Panc1 (cell line): ENCODE measurements around the gene MAP2K5. TPM values are rescaled to one million over a fixed set of nuclear protein-coding genes. Genes with fewer than 3 reads are reported as not detected.
A peak's percentile ranks its signal among the peaks of the same experiment; 100 is the strongest.

Experiments used
- ATAC-seq: fragments of 200-7000 bp; cut with Tn5 transposase; 2 replicates; pipeline ENCODE4 v1.9.1; 2020; ENCODE audit warnings: mild to moderate bottlenecking, moderate library complexity
- BruUV-seq: library from RNA; stranded (reverse); fragments of 400-500 nt; replicated peaks from 2 replicates; lab custom pipeline; 2021; lab: Mats Ljungman, UMichigan
- CTCF ChIA-PET: fragments of 300-600 bp; sonication (Branson Sonifier 250); formaldehyde crosslinking; loops from one replicate; lab custom pipeline; 2022; ENCODE audit warnings: antibody characterized with exemption; lab: Charles Lee
- POLR2A ChIA-PET: fragments of 300-600 bp; sonication (Branson Sonifier 250); formaldehyde crosslinking; loops from one replicate; lab custom pipeline; 2022; ENCODE audit warnings: antibody characterized with exemption; lab: Charles Lee
- DNase-seq: peaks from one replicate; pipeline ENCODE4 v3.0.0-alpha.2; 2010; ENCODE audit warnings: low read depth, low spot score
- H3K27ac ChIP-seq: 2 replicates; pipeline ENCODE4 v1.5.1; 2011; ENCODE audit warnings: mild to moderate bottlenecking, low read length, inconsistent platforms
- H3K27me3 ChIP-seq: fragments of 200-500 bp; sonication (Bioruptor generic); 2 replicates; pipeline ENCODE4 v1.6.0; 2014; ENCODE audit warnings: low read length, inconsistent platforms; ENCODE audit not compliant: control insufficient read depth, insufficient read depth
- H3K36me3 ChIP-seq: fragments of 200-500 bp; sonication (Bioruptor generic); 2 replicates; pipeline ENCODE4 v1.5.1; 2014; ENCODE audit warnings: inconsistent platforms, mild to moderate bottlenecking, low read length, moderate library complexity; ENCODE audit not compliant: control insufficient read depth, insufficient read depth
- H3K4me1 ChIP-seq: 2 replicates; pipeline ENCODE4 v1.5.1; 2011; ENCODE audit warnings: inconsistent platforms, mild to moderate bottlenecking, low read length, moderate library complexity; ENCODE audit not compliant: control insufficient read depth, insufficient read depth
- H3K4me3 ChIP-seq, 2 experiments: 2 replicates each; pipeline ENCODE4 v1.5.1; 2011 to 2012; ENCODE audit warnings: low read depth in 2 of 2, low read length in 2 of 2, mild to moderate bottlenecking in 2 of 2, inconsistent platforms in 1 of 2, moderate library complexity in 1 of 2
- H3K9me3 ChIP-seq: fragments of 200-500 bp; sonication (Bioruptor generic); 2 replicates; pipeline ENCODE4 v1.5.1; 2014; ENCODE audit warnings: low read depth, mild to moderate bottlenecking, inconsistent platforms, low read length, moderate library complexity; ENCODE audit not compliant: control insufficient read depth, insufficient read depth
- POLR2AphosphoS5 ChIP-seq: IDR thresholded peaks from 2 replicates; pipeline ENCODE4 v1.6.1; 2012; ENCODE audit warnings: mild to moderate bottlenecking, low read depth, low read length, moderate library complexity
- SIN3A ChIP-seq: IDR thresholded peaks from 2 replicates; pipeline ENCODE4 v1.6.1; 2012; ENCODE audit warnings: low read depth, mild to moderate bottlenecking, low read length, moderate library complexity, borderline replicate concordance; ENCODE audit not compliant: insufficient read depth
- TCF7L2 ChIP-seq: IDR thresholded peaks from 2 replicates; pipeline ENCODE4 v1.6.1; 2011; ENCODE audit warnings: mild to moderate bottlenecking, low read depth, low read length, inconsistent platforms
- in situ Hi-C: cut with HindIII; loops from 2 replicates; pipeline ENCODE4 v1.10.0; 2016; ENCODE audit warnings: low sequenced_read_pairs, low pct_unique_long_range_greater_than_20kb
- intact Hi-C: fragments of 100-400 bp; cut with micrococcal nuclease; formaldehyde crosslinking; loops from one replicate; pipeline ENCODE4 v1.10.0; 2022; ENCODE audit not compliant: unreplicated experiment
- total RNA-seq: library from RNA; stranded (reverse); gene quantifications from one replicate; pipeline ENCODE4 v1.2.1, GENCODE V29; 2021; ENCODE audit not compliant: unreplicated experiment
- TF ChIP-seq, protein P1 (sequence below), 2 experiments: IDR thresholded peaks; 2 replicates each; pipeline ENCODE4 v1.6.1; 2011 to 2012; ENCODE audit warnings: low read depth in 2 of 2, control low read depth in 1 of 2, low read length in 1 of 2, mild to moderate bottlenecking in 1 of 2, moderate library complexity in 1 of 2; ENCODE audit not compliant: insufficient read depth in 1 of 2
- TF ChIP-seq, protein P2 (sequence below): fragments of 450-650 bp; IDR thresholded peaks from 2 replicates; pipeline ENCODE4 v1.5.1; 2017; ENCODE audit warnings: mild to moderate bottlenecking

MAP2K5 gene
- total RNA-seq, 1 experiment from 2014 or later: 18.3 TPM

DNA sequence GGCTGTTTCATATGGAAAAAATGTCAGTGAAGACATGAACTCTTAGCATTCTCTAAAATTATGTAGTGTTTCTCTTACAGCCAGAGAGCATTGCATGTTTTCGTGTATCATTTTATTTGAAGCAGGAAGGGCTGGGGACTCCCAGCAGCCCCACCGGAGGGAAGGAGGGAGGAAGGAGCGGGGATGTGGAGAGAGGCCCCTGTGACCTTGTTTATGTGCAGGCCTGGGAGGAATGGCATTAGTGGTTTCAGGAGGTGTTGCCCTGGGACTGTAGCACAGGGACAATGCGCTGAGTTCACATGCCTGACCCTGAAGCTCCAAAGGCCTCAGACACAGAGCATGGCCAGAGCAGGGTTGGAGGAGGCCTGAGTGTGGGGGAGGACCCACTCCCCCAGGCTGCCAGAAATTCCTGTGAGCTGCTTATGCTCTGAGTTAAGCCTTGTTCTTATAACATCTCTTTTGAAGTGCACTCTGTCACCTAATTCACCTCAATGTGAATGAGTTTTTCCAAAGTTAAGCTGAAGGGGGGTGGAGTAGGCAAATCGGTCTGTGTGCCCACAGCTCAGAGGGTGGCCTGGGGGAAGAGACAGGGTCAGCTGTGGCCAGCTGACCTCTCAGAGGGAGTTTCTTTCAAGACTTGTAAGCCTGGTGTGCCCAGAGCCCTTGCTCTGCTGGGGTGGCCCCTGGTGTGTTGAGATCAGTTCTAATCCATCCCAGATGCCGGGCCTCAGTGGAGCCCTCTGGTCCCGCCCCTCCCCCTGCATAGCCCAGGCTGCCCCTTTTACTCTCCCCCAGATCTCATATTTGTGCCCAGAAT lies 301.3 kb downstream of the MAP2K5 start:
- no TSS peak for BruUV-seq
- TF ChIP-seq TCF7L2 (peak; percentile 90), POLR2AphosphoS5 (no peak)
- H3K4me1 ChIP-seq: peaks cover 51% of the 10 kb centered on the region
- ChIA-PET CTCF (interaction anchor here (0.6 kb wide), 2 partner anchors 10 to 1123 kb away, joined by 3 to 4 read pairs; no protein-coding TSS in a partner anchor), POLR2A (interaction anchor here (0.5 to 1.0 kb wide), 2 partner anchors 199 to 433 kb away, joined by 3 to 5 read pairs; partner anchors contain the start of gene FEM1B)
- no peaks in the 10 kb centered on the region for H3K9me3 ChIP-seq
- peak overlapping the region; percentile 85 for H3K27ac ChIP-seq
- H3K27me3 ChIP-seq: no peaks in the 10 kb centered on the region
- no peak overlapping the region for H3K4me3 ChIP-seq
- no peaks in the 10 kb centered on the region for H3K36me3 ChIP-seq
- intact Hi-C loops: no loop called here
- ATAC-seq (peak; percentile 54), DNase-seq (no peak)
- in situ Hi-C loops: no loop called here

DNA sequence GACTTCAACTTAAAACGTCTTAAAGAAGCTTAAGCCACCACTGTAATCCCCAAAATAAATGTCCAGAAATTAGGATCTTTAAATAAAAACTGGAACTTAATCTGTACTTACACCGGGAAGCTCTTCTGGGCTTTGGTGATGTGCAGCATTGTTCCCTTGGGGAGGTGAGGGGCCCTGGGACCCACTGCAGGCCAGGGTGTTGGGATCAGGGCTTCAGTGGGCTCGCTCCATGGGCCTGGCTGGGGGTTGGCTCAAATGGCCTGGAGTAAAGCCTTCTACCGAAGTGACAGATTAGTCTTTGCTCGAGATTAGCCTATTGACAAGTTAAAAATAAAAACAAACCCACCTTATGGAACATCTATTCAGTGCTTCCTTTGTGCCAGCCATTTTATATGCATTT lies 303.5 kb downstream of the MAP2K5 start:
- TF ChIP-seq, protein P1, sequence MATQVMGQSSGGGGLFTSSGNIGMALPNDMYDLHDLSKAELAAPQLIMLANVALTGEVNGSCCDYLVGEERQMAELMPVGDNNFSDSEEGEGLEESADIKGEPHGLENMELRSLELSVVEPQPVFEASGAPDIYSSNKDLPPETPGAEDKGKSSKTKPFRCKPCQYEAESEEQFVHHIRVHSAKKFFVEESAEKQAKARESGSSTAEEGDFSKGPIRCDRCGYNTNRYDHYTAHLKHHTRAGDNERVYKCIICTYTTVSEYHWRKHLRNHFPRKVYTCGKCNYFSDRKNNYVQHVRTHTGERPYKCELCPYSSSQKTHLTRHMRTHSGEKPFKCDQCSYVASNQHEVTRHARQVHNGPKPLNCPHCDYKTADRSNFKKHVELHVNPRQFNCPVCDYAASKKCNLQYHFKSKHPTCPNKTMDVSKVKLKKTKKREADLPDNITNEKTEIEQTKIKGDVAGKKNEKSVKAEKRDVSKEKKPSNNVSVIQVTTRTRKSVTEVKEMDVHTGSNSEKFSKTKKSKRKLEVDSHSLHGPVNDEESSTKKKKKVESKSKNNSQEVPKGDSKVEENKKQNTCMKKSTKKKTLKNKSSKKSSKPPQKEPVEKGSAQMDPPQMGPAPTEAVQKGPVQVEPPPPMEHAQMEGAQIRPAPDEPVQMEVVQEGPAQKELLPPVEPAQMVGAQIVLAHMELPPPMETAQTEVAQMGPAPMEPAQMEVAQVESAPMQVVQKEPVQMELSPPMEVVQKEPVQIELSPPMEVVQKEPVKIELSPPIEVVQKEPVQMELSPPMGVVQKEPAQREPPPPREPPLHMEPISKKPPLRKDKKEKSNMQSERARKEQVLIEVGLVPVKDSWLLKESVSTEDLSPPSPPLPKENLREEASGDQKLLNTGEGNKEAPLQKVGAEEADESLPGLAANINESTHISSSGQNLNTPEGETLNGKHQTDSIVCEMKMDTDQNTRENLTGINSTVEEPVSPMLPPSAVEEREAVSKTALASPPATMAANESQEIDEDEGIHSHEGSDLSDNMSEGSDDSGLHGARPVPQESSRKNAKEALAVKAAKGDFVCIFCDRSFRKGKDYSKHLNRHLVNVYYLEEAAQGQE (IDR thresholded peaks at IDR 0.05; ENCODE audit: insufficient read depth in 1 of 2, low read depth in 2 of 2, low read length in 1 of 2): no peak
- Histone ChIP-seq H3K4me1 (peaks cover 42% of the 10 kb centered on the region), H3K9me3 (no peaks in the 10 kb centered on the region), H3K4me3 (no peak overlapping the region), H3K36me3 (no peaks in the 10 kb centered on the region), H3K27ac (peak overlapping the region; percentile 85; the same call in 1 of the 2 replicates), H3K27me3 (no peaks in the 10 kb centered on the region)
- in situ Hi-C loops: no loop called here
- ATAC-seq (no peak), DNase-seq (no peak)
- intact Hi-C loops: no loop called here
- ChIA-PET POLR2A (no interaction called here), CTCF (no interaction called here)
- BruUV-seq: no TSS peak

GRCh38 chr15:67849538-67849937 lies 307.0 kb downstream of the MAP2K5 start:
- POLR2A ChIA-PET: no interaction called here
- TF ChIP-seq, protein P2, sequence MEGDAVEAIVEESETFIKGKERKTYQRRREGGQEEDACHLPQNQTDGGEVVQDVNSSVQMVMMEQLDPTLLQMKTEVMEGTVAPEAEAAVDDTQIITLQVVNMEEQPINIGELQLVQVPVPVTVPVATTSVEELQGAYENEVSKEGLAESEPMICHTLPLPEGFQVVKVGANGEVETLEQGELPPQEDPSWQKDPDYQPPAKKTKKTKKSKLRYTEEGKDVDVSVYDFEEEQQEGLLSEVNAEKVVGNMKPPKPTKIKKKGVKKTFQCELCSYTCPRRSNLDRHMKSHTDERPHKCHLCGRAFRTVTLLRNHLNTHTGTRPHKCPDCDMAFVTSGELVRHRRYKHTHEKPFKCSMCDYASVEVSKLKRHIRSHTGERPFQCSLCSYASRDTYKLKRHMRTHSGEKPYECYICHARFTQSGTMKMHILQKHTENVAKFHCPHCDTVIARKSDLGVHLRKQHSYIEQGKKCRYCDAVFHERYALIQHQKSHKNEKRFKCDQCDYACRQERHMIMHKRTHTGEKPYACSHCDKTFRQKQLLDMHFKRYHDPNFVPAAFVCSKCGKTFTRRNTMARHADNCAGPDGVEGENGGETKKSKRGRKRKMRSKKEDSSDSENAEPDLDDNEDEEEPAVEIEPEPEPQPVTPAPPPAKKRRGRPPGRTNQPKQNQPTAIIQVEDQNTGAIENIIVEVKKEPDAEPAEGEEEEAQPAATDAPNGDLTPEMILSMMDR: no peak
- TF ChIP-seq POLR2AphosphoS5 (no peak), SIN3A (no peak), TCF7L2 (no peak)
- TF ChIP-seq, protein P1 (IDR thresholded peaks at IDR 0.05; ENCODE audit: insufficient read depth in 1 of 2, low read depth in 2 of 2, low read length in 1 of 2): no peak

More at GRCh38 chr15:67849538-67849937, 307.0 kb downstream of the MAP2K5 start:
- H3K27me3 ChIP-seq: no peaks in the 10 kb centered on the region
- H3K36me3 ChIP-seq: no peaks in the 10 kb centered on the region
- CTCF ChIA-PET: no interaction called here
- H3K4me1 ChIP-seq: peaks cover 23% of the 10 kb centered on the region
- H3K4me3 ChIP-seq: no peak overlapping the region
- intact Hi-C loops (no loop called here), in situ Hi-C loops (no loop called here)
- no TSS peak for BruUV-seq
- ATAC-seq: no peak
- DNase-seq: no peak
- no peaks in the 10 kb centered on the region for H3K9me3 ChIP-seq
- no peak overlapping the region for H3K27ac ChIP-seq
